ENCODE data around the gene CAMK2B.
"Not testable (repeated sequence)": the region's sequence is repeated elsewhere in the genome, so short reads cannot be mapped to it uniquely, and the experiment has no call there.

The CAMK2B gene

DNA sequence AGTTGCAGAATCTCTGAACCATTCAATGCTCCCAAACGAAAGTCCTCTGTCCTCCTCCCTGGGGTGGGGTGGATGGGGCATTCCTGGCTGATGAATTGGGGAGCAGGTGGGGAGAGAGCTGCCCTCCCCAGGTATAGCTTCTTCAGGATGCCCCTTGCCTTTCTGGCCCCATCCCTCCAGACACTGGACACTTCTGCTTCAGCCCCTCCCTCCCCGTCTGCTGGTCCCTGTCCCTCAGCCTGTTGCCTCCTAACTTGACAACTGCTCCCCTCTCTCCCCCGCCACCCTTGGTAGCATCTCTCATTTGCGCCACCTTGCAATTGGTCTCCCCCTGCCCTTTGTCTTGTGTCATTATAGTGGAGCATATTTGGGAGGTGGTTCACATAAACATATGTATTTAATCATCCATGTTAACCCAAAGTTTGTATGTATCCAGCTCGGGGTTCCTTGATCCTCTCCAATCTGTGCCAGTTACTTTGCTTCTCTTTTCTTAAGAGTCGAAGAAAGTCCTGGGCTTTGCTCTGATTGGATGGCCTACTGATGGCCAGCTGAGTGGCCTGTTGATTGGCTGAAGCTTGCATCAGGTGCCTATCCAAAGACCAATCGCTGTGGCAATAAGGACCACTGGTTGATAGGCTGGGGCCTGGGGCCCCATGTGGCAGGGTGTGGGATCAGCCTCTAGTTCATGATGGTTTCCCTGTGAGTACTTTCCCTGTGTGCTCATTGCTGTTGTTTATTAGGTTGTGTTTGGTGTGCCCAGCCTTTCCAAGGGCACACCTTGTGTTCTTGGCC is 132.2 kb downstream of the CAMK2B start:
- no peak for DNase-seq (ENCODE audit: low read depth in 2 of 2)

DNA sequence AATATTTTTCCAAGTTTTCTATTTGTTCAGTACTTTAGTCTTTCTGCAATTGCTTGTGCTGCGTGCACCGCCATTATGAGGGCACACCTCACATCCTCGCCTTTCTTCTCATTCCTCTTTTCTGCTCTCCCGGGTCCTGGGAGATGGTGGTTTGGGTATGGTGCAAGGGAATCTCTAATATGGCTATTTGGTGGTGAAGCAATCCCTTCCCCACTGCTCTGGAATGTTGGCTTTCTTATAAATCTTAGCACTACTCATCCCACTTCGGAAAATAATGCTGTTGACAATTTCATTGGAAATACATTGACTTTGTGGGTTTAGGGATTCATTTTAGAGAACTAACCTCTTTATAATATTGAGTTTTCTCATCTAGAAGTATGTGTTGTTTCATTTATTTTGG is 134.2 kb downstream of the CAMK2B start:
- no peak for DNase-seq (ENCODE audit: low read depth in 2 of 2)

DNA sequence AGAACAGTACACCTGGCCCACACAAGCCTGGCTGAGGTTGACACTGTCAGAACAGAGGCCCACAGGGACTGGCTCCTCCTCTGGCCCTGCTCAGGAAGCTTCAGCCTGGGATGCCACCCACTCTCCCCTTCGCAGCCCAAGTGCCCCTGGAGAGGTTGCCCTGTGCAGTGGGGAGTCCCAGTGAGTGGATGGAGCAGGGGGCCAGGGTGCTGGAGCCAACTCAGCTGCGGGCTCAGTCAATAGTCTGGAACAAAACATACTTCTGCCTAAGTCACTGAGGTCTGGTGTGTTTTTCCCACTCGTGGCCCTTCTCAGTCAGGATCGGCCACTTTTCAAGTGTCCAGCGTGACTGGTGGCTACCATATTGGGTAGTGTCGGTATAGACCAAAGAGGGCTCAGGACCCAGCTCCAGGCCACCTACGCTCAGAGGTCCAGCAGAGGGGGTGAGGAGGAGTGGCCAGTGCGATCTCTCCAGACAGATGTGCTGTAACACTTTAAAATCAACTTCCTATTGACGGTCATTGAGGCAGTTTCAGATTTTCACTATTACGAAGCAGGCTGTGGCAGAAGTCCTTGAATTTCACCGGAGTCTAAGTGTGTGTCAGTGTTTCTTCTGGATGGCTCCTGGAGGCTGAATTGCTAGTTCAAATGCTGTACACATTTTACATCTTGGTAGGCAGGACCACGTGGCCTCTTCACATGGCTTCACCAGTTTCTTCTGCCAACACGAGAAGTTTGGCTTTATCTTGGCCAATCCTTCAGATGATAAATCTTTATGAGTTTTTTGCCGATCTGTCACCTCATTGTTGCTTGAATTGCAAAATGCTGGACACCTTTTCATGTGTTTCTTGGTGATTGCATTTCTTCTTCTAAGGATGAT is 135.2 kb downstream of the CAMK2B start:
- DNase-seq (ENCODE audit: low read depth in 2 of 2) = no peak

DNA sequence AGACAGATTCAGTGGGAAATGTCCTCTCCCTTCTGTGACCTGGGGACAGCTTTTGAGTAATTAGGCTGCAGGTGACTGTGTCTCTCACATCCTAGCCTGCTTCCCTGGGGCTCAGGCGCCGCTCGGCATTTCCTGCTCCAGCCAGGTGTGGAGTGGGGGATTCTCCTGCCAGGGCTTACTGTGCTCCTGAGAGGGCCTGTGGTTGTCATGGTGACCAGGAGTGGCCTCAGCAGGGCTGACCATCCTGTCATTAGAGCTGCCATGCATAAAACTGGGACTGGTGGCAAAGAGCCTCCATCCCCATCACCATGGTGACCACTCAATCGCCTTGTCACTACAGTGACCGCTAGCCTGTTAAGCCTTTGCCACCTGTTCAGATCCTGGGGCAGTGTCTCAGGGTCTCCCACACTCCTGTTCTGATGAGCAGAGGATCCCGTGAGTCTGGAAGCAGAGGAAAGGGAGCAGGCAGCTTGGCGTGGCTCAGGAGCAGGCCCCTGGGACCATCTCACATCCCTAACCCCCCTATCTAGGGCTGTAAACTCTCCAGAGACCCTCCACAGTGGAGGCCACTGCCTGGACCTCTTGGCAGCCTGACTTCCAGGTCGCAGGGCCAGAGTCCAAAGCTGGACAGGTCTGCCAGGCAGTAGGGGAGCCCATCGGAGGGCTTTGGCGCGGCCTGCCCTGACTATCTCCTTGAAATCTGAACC is 136.0 kb downstream of the CAMK2B start, which contains the start of gene GCK:
Gene GCK, minus strand, starts transcription at position 154 of the 707 bp plus-strand sequence. CDS start 486 bp downstream, outside the sequence.
- DNase-seq (ENCODE audit: low read depth in 2 of 2) = no peak

DNA sequence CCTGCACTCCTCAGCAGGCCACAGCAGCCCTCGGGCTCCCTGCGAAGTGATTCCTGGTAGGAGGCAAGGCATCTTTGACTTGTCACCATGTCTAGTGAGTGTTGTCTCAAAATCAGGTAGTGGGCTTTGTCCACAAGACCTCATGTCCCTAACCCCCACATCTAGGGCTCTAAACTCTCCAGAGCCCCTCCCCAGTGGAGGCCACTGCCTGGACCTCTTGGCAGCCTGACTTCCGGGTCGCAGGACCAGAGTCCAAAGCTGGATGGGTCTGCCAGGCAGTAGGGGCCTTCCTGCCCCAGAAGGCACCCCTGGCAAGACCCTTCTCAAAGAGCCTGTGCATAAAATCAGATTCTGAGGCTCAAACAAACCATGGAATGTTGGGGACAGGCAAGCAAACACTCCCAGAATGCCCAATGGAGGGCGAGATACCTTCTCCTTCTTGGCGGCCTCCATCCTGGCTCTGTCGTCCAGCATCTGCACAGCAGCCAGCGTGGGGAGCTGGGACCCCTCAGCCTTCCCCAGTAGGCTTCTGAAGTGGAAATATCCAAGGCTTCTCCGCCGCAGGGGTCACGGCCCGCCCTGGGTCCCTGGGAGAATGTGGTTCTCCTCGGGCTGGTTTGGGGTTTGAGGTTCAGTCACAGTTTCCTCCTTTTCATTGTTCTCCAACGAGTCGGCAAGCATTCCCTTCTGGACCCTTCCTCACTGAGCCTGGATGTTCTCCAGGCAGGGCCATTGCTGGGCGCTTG is 136.7 kb downstream of the CAMK2B start:
- DNase-seq (ENCODE audit: low read depth in 2 of 2) = no peak

DNA sequence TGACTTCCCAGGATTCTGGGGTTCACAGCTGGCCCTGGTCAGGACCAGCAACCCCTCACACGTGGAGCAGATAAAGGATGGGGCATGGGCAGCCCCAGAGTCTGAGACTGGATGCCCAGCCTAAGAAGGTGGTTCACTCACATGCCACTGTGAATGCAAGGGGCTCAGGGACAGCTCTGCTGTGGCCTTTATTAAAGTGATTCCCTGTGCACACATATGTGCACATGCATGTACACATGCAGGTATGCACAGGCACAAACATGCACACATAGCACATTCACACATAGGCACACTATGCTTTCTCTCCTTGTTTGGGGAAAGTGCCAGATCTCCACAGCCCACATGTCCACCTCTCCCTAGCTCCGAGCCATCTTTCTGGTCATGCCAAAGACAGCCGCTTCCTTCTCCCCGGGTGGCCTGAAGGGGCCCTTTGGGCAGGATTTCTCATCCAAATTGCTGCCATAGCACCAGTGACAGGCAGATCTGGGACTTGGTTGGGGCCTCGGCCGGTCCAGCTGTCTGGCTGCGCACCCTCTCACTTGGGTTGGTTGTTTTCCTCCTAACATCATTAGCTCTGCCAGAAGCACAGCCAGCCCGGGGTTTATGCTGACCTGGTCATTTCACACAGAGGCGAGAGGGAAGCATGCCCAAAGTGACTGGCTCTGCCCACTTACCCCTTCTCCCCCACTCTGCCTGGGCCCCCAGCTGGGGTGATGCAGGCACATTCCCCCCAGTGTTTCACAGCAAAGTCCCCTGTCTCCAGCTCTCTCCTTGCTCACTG is 137.6 kb downstream of the CAMK2B start:
- DNase-seq (ENCODE audit: low read depth in 2 of 2) = no peak

DNA sequence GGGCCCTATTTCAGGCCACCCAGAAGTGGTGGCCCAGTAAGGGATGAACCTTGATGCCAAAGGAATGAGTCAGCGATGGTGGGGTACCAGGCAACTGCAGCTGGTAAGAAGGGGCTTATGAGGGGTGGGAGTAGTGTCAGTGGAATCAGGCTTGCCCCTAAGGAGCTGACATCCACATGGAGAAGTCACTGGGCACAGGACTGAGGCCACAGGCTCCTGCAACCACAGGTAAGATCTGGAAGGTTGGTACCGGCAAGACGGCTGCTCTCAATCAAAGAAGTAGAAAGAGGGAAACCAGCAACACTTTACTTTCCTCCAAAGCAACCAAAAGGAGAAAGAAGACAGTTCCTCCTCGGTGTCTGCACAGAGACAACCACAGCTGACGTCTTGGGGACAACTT is 138.7 kb downstream of the CAMK2B start:
- no peak for DNase-seq (ENCODE audit: low read depth in 2 of 2)

DNA sequence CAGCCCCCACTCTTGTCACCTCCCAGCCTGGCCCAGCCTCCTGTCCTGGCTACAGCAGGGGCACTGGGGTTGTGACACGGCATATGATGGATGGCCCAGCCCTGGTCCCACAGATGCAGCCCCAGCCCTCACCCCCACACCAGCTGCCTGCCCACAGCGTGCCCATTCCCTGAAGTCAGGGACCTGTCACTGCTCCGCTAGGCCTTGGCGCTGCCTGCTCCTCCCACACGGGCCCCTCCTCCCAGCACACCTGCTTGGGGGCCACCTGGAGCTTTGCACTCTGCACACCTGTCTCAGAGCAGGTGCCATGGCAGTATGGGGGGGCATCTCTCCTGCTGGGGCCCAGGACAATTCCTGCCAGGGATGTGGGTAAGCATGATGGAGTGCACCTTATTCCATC is 139.7 kb downstream of the CAMK2B start:
- no peak for DNase-seq (ENCODE audit: low read depth in 2 of 2)

DNA sequence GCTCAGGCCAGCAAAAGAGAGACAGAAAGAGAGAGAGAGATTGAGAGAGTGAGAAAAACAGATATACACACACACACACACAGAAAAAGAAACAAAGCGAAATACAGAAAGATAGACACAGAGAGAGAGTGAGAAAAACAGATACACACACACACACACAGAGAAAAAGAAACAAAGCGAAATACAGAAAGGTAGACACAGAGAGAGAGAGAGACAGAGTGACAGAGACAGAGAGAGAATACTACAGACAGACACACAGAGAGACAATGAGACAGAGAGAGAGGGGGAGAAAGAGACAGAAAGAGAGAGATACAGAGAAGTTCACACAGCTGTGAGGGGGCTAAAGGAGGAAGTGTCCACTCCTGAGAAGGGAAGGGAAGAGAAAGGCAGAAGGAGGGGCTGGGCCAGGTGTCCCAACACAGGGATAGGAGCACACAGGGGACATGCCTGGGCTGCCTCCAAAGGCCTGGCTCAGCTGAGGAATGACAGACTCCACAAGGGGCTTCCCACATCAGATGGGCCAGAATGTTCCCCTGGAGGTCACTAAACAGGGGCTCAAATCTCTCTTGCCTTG is 140.4 kb downstream of the CAMK2B start:
- no peak for DNase-seq (ENCODE audit: low read depth in 2 of 2)

DNA sequence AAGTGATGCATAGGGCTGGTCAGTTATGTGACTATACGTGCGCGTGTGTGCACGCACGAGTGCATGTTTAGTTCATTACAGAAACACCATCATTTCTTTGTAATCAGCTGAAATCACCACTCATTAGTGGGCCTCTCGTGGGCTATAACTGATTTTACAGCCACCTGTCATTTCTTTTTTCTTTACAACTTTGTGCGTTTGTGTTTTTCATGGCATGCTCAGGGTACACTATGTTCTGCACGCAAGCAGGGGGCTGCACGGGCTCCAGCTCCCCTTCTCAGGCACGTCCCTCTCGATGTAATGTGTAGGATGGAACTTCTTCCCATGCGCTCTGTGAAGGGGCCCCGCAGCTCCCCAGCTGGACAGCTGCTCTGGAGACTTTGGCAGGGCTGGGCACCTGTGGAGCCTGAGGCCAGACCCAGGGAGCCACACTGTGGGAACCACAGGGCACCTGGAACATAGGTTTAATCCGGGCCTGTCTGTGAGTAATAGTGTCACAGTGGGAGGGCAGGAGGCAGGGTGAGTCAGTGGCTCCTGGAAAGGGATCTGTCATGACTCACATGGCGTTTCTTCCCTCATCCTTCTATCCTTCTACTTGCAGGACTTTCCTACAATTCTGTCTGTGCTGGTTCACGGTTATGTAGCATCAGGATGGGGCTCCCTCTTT is 141.1 kb downstream of the CAMK2B start:
- peak; percentile 31 to 33 for DNase-seq (ENCODE audit: low read depth in 2 of 2)

DNA sequence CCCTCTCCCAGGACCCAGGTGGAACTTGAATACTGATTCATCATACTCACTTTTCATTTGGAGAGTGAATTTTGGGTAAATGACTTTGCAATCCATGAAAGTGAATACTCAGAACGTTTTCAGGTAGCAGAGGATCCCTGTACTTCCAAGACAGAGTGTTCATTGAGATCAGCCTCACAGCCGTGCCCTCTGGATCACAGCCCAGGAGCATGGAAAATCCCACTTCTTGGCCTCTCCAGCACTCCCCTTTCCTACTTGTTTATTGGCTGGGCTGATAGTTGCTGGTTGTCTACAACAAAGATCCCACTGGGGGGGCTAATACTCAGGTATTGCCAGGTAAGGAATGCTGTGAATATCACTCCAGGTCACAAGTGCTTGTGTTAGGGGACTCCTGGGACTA is 142.0 kb downstream of the CAMK2B start:
- DNase-seq (ENCODE audit: low read depth in 2 of 2) = no peak

DNA sequence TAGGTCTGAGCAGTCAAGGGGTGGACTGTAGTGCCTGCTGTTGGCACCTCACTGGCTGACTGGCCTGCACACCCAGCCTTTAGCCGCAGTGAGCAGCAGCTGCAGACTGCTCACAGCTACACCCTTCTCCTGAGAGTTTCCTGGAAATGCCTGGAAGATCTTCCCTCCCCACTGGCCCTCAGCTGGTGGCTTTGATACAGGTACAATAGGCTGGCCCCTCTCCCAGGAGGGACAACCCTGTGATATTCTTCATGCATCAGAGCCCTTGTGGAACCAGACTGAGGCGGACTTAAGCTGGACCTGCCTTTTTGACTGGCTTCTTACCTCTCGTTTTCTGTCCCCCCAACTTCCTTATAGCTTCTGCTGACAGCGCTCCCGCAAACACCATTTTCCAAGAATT is 142.6 kb downstream of the CAMK2B start:
- no peak for DNase-seq (ENCODE audit: low read depth in 2 of 2)

DNA sequence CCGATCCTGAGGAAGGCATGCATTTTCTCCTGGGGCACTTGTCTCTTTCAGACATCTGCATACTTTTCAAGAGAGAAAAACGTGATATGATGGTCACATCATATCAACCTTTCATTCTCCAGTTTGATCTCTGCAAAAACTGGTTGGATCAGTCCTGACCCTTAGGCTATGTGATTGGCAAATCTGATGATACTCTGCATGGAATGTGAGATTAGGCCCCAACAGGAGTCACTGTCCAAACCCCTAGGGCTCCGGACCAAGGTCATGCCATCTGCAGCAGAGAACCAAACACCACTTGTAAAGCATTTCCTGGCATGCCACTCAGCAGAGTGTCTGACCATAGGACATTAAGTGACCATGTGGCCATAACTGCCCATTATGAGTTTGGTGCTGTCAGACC is 144.8 kb downstream of the CAMK2B start:
- DNase-seq (ENCODE audit: low read depth in 2 of 2) = no peak

DNA sequence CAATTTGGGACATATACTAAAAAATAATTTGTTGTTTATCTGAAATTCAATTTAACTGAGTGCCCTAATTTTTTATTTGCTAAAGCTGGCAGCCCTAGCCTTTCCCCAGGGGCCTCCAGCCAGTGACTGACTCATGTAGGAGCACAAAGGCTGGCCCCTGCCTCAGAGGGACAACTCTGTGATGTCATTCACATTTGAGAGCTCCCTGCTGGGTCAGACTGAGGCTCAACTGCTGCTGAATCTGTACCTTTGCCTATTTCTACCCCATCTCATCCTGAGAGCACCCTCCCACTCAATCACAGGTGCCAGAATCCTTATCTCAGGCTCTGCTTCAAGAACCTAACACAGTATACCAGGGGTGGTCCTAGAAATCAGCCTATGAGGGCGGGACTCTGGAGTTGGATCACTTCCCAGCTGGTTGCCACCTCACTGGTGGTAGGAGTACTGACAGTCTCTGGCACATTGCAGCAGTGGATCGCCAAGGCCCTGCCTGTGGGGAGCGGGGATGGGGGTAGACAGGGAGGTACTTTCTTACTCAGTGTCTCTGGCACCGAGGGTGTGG is 147.7 kb downstream of the CAMK2B start:
- no peak for DNase-seq (ENCODE audit: low read depth in 2 of 2)

DNA sequence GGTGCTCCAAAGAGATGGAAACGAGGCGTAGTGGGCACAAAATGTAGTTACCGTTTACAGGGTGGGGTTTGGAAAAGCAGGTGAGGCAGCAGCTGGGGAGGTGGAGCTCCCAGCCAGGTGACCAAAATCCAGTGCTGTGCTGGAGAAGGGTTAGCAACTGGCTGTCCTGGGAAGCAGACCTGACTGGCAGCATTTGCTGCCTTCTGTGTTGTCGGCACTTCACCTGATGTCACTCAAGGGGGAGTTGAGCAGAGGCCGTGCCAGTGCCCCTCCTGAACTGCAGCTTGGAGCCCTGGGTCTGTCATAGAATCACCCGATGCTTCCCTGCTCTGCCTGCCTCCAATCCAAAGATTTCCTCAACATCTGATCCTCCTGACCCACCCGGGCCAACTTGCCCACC is 148.9 kb downstream of the CAMK2B start:
- DNase-seq (ENCODE audit: low read depth in 2 of 2) = no peak

DNA sequence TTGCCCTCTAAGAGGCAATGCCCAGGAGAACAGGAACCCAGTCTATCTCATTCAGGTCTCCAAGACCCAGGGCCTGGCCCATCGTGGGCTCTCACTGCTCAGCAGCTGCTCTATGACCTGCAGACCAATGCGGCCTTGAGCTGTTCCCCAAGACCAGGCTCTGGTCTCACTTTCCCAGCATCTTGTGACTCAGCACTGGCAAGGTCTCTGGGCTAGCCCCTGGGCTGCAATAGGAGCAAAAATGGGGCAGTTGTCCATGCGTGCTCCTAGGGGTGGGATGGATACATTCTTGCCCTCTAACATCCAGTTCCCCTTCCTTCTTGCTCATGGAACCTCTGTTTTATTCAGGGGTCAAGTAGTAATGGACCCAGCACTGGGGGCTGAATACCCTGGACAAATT is 149.7 kb downstream of the CAMK2B start:
- no peak for DNase-seq (ENCODE audit: low read depth in 2 of 2)

DNA sequence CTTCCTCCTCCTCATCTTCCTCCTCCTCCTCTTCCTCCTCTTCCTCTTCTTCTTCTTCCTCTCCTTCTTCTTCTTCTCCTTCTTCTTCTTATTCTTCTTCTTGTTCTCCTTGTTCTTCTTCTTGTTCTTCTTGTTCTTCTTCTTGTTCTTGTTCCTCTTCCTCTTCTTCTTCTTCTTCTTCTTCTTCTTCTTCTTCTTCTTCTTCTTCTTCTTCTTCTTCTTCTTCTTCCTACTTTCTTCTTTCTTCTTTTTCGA is 150.8 kb downstream of the CAMK2B start:
- not testable (repeated sequence) for DNase-seq (ENCODE audit: low read depth in 2 of 2)

DNA sequence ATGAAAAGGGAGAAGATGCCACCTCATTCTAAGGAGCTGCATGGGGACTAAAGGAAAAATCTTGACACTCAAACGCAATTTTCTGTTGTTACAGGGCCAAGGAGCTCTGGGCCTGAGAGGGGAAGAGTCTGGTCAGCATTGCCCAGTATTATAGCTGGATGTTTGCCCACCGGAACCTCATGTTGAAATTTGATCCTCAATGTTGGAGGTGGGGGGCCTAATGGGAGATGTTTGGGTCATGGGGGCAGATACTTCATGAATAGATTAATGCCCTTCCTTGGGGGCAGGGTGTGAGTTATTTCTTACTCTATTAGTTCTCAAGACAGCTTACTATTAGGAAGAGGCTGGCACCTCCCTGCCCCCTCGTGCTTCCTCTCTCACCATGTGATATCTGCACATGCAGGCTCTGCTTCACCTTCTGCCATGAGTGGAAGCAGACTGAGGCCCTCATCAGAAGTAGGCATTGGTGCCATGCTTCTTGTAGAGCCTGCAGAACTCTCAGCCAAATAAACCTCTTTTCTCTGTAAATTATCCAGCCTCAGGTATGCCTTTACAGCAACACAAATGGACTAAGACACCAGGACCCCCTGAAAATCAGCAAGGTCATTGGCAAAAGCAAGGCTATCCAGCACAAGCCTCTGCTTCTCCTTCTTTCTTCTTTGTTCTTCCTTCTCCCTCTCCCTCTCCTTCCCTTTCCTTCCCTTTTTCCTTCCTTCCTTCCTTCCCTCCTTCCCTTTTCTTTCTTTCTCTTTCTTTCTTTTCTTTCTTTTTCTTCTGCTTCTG is 151.3 kb downstream of the CAMK2B start:
- no peak for DNase-seq (ENCODE audit: low read depth in 2 of 2)

DNA sequence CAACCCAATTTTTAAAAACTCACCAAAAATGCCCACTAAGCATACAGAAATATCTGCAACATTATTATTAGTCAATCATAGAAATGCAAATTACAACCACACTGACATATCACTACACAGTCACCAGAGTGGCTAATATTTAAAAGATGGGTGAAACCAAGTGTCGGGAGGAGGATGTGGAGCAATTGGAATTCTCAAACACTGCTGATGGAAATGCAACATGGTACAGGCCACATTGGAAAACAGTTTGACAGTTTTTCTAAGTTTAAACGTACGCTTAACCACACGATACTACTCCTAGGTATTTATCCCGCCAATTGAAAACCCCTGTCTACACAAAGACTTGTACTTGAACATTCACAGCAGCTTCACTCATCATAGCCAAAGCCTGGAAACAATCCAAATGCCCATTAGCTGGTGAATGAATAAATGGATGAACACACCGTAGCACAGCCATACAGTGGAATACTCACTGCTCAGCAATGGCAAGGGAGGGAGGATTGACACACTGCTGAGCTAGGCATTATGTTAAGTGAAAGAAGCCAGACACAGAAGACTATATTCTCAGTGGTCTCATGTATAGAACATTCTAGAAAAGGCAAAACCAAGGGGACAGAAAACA is 152.5 kb downstream of the CAMK2B start:
- no peak for DNase-seq (ENCODE audit: low read depth in 2 of 2)
